ENCODE measurements around the gene ITGAL. TPM values are rescaled to one million over a fixed set of nuclear protein-coding genes. Genes with fewer than 3 reads are reported as not detected.
A peak's percentile ranks its signal among the peaks of the same experiment; 100 is the strongest.

Gene ITGAL
- total and polyA plus RNA-seq, 2 of the 13 experiments (the other 11 are each of a cell fraction or from before 2014, with no cell fraction given) = 0.86 to 1.2 TPM

DNA sequence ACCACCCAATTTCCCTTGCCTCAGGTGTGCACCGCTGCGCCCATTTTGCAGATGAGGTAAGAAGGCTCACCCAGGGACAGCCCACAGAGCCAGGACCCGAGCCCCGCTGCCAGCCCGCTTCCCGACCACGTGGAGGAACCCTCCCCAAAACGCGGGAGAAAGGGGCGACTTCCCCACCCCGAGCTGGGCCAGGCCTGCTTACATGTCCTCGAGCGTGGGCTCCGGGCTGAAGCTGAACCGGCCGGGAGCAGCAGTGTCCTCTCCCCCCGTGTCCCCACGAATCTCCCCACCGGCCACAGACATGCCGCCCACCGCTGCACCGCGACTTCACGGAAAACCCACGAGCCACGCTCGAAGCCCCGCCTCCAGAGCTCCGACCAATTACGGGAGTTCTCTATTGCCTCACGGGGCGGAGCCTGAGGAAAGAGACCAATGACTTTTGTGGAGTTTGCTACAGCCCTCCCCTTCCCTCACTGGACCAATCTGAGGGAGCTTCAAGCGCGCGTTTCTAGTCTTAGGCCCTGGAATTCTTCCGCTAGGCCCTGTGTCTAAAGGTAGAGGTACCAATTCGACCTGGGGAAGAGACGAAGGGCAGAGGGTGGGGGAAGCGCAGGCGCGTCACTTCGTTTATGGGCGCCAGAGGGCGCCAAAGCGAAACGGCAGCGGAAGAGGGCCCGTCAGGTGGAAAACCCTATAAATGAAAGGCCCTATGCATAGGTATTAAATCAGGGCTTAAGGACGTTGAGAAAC, 42.7 kb upstream of the ITGAL start, which contains the start of gene DCTPP1 (continued):
- no peak for TF ChIP-seq GTF2F1 (IDR thresholded peaks at IDR 0.05; ENCODE audit: low read length)
- no peak; the same call in none of the 2 replicates for TF ChIP-seq HNRNPL (IDR thresholded peaks at IDR 0.05; ENCODE audit: low read depth, low read length)
- TF ChIP-seq FOXP1 (IDR thresholded peaks at IDR 0.05) = no peak
- no peak for TF ChIP-seq FOXP1 (CRISPR knock-in tag; IDR thresholded peaks at IDR 0.05)
- peak; percentile 81 for TF ChIP-seq ZNF274 (CRISPR knock-in tag; IDR thresholded peaks at IDR 0.05)
- TF ChIP-seq NPAS2 (CRISPR knock-in tag; IDR thresholded peaks at IDR 0.05; ENCODE audit: borderline replicate concordance) = no peak
- TF ChIP-seq TCF7L2 (IDR thresholded peaks at IDR 0.05; ENCODE audit: low read depth, low read length) = no peak
- TF ChIP-seq ZNF703 (CRISPR knock-in tag; IDR thresholded peaks at IDR 0.05; ENCODE audit: borderline replicate concordance) = peak; percentile 73; the same call in 1 of the 2 replicates
- no peak for TF ChIP-seq SRSF1 (optimal IDR thresholded peaks at IDR 0.05; ENCODE audit: low read depth, low read length)
- TF ChIP-seq ZNF720 (CRISPR knock-in tag; IDR thresholded peaks at IDR 0.05) = no peak
- TF ChIP-seq, protein P1, sequence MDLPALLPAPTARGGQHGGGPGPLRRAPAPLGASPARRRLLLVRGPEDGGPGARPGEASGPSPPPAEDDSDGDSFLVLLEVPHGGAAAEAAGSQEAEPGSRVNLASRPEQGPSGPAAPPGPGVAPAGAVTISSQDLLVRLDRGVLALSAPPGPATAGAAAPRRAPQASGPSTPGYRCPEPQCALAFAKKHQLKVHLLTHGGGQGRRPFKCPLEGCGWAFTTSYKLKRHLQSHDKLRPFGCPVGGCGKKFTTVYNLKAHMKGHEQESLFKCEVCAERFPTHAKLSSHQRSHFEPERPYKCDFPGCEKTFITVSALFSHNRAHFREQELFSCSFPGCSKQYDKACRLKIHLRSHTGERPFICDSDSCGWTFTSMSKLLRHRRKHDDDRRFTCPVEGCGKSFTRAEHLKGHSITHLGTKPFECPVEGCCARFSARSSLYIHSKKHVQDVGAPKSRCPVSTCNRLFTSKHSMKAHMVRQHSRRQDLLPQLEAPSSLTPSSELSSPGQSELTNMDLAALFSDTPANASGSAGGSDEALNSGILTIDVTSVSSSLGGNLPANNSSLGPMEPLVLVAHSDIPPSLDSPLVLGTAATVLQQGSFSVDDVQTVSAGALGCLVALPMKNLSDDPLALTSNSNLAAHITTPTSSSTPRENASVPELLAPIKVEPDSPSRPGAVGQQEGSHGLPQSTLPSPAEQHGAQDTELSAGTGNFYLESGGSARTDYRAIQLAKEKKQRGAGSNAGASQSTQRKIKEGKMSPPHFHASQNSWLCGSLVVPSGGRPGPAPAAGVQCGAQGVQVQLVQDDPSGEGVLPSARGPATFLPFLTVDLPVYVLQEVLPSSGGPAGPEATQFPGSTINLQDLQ (CRISPR knock-in tag; IDR thresholded peaks at IDR 0.05) = no peak
- TF ChIP-seq ZNF7 (CRISPR knock-in tag; IDR thresholded peaks at IDR 0.05) = no peak
- TF ChIP-seq, protein P2, sequence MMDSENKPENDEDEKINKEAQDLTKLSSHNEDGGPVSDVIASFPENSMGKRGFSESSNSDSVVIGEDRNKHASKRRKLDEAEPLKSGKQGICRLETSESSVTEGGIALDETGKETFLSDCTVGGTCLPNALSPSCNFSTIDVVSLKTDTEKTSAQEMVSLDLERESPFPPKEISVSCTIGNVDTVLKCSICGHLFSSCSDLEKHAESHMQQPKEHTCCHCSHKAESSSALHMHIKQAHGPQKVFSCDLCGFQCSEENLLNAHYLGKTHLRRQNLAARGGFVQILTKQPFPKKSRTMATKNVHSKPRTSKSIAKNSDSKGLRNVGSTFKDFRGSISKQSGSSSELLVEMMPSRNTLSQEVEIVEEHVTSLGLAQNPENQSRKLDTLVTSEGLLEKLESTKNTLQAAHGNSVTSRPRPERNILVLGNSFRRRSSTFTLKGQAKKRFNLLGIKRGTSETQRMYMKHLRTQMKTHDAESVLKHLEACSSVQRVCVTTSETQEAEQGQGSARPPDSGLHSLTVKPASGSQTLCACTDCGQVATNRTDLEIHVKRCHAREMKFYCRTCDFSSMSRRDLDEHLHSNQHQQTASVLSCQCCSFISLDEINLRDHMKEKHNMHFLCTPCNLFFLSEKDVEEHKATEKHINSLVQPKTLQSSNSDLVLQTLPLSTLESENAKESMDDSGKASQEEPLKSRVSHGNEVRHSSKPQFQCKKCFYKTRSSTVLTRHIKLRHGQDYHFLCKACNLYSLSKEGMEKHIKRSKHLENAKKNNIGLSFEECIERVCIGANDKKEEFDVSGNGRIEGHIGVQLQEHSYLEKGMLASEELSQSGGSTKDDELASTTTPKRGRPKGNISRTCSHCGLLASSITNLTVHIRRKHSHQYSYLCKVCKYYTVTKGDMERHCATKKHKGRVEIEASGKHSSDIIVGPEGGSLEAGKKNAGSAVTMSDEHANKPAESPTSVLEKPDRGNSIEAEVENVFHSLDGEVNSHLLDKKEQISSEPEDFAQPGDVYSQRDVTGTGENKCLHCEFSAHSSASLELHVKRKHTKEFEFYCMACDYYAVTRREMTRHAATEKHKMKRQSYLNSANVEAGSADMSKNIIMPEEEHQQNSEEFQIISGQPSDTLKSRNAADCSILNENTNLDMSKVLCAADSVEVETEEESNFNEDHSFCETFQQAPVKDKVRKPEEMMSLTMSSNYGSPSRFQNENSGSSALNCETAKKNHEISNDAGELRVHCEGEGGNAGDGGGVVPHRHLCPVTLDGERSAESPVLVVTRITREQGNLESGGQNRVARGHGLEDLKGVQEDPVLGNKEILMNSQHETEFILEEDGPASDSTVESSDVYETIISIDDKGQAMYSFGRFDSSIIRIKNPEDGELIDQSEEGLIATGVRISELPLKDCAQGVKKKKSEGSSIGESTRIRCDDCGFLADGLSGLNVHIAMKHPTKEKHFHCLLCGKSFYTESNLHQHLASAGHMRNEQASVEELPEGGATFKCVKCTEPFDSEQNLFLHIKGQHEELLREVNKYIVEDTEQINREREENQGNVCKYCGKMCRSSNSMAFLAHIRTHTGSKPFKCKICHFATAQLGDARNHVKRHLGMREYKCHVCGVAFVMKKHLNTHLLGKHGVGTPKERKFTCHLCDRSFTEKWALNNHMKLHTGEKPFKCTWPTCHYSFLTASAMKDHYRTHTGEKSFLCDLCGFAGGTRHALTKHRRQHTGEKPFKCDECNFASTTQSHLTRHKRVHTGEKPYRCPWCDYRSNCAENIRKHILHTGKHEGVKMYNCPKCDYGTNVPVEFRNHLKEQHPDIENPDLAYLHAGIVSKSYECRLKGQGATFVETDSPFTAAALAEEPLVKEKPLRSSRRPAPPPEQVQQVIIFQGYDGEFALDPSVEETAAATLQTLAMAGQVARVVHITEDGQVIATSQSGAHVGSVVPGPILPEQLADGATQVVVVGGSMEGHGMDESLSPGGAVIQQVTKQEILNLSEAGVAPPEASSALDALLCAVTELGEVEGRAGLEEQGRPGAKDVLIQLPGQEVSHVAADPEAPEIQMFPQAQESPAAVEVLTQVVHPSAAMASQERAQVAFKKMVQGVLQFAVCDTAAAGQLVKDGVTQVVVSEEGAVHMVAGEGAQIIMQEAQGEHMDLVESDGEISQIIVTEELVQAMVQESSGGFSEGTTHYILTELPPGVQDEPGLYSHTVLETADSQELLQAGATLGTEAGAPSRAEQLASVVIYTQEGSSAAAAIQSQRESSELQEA (CRISPR knock-in tag; IDR thresholded peaks at IDR 0.05; ENCODE audit: not compliant biosample characterization) = no peak
- TF ChIP-seq JUNB (CRISPR knock-in tag; IDR thresholded peaks at IDR 0.05; ENCODE audit: borderline replicate concordance) = no peak
- no peak for TF ChIP-seq EZH2 (conservative IDR thresholded peaks at IDR 0.05; ENCODE audit: low read depth, low read length)
